NCI-H748 (cell line): ENCODE data around the gene ZBED1.
A peak's percentile ranks its signal among the peaks of the same experiment; 100 is the strongest.
"Not testable (repeated sequence)": the region's sequence is repeated elsewhere in the genome, so short reads cannot be mapped to it uniquely, and the experiment has no call there.

Experiments used
- DNase-seq: peaks from one replicate; lab custom pipeline; 2025; ENCODE audit not compliant: unreplicated experiment; lab: John Stamatoyannopoulos, UW

ZBED1 gene

DNA sequence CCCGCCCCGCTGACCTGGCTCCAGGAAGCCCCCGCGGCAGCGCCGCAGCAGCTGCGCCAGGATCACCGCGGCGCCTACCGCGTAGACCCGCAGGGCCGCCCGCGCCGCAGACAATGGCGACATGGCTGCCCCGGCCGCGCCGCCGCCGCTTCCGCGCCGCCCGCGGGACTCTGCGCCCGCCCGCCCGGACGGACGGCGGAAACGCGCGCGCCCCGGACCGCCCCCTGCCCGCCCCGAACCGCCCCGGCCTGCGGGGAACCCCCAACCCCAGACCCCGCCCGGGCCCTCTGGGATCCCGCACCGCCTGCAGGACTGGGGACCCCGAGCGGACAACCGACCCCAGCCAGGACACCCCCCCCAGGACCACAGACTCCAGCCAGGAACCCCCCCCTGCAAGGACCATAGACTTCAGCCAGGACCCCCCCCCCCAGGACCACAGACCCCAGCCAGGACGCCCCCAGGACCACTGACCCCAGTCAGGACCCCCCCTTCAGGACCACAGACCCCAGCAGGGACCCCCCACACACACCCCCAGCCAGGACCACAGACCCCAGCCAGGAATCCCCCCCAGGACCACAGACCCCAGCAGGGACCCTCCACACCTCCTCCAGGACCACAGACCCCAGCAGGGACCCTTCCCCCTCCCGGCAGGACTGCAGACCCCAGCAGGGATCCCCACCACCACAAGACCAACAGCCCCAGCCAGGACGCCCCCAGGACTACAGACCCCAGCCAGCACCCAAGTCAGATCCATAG, at the start of gene ZBED1, which contains the start of gene DHRSX:
ZBED1 (minus strand) TSS at position 174 of the 756 bp plus-strand sequence. CDS start 10,257 bp downstream, outside the sequence.
DHRSX (minus strand) TSS at position 174 of the 756 bp plus-strand sequence; CDS start at position 123, 51 bp downstream.
- DNase-seq: no peak

DNA sequence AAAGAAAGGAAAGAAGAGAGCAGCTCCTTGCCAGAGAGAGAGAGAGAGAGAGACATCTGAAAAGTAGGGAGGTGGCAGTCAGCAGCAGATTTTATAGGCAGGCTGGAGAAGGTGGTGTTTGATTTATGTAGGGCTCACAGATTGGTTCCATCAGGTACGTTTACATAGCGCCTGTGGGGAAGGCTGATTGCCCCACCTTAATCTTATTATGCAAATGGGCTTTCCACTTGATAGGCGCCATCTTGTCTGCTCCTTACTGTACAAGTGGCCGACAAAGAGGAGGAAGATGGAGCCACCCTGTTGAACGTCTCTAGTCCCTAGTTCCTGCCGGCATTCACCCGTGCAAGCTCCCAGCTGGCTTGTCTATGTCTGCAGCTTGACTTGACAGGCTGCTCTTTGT, 49.1 kb upstream of the ZBED1 start:
- peak; percentile 92 for DNase-seq

DNA sequence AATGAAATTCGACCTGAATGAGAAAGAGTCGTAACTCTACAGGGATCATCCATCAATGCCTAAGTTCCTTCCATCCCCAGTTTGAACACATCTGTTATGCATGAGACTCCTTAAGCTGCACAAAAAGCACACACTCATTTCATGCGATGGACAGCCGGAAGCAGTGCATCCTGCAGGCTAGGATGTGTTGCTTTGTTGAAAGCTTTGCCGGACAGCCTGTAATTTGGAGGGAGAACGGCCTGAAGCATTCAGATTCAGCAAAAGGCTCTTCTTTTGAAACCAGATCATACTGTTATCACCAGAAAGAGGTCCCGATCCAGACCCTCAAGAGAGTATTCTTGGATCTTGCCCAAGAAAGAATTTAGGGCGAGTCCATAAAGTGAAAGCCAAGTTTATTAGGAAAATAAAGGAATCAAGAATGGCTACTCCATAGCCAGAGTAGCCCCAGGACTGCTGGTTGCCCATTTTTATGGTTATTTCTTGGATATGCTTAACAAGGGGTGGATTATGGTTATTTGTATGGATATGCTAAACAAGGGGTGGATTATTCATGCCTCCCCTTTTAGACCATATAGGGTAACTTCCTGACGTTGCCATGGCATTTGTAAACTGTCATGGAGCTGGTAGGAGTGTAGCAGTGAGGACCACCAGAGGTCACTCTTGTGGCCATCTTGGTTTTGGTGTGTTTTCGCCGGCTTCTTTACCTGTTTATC, 48.1 kb upstream of the ZBED1 start:
- DNase-seq: no peak

DNA sequence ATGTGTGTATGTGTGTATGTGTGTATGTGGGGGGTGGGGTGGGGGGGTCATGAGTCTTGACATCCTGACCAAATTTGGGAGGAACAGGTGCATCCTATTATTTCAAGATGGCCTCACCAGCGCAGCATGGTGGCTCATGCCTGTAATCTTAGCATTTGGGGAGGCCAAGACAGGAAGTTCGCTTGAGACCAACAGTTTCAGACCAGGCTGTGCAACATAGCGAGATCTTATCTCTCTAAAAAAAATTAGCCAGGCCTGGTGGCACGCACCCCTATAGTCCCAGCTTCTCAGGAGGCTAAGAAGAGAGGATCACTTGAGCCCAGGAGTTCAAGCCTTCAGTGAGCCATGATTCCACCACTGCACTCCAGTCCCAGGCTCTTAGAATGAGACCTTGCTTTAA, 47.0 kb upstream of the ZBED1 start:
- no peak for DNase-seq

DNA sequence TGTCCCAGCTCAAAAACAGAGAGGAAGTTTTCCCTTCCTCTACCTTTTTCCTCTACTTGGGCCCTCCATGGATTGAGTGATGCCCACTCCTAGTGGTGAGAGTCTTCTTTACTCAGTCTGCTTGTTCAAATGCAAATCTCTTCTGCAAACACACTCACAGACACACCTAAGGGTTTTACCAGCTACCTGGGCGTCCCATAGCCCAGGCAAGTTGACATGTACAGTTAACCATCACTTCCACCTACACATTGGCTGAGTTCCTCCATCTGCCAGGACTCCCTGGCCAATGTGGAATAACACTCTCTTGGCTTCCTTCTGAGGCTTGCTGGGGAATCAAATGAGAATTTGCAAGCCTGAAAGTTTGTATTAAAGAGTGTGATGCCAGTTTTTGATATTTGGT, 45.7 kb upstream of the ZBED1 start:
- DNase-seq: no peak

DNA sequence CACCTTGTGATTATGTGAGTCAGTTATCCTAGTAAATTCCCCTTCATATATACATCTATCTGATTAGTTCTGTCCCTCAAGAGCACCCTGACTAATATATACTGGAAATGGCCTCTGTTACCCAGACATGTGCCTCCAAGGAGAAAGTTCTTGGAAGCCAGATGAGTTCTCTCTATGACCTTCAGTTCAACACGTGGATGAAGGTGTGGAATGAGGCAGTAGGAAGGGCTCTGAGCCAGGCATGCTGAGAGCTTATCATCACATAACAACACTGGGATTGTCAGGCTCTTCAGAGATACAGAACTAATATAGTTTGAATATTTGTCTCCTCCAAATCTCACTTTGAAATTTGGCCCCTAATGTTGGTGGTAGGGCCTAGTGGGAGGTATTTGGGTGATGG, 44.4 kb upstream of the ZBED1 start:
- DNase-seq: no peak

DNA sequence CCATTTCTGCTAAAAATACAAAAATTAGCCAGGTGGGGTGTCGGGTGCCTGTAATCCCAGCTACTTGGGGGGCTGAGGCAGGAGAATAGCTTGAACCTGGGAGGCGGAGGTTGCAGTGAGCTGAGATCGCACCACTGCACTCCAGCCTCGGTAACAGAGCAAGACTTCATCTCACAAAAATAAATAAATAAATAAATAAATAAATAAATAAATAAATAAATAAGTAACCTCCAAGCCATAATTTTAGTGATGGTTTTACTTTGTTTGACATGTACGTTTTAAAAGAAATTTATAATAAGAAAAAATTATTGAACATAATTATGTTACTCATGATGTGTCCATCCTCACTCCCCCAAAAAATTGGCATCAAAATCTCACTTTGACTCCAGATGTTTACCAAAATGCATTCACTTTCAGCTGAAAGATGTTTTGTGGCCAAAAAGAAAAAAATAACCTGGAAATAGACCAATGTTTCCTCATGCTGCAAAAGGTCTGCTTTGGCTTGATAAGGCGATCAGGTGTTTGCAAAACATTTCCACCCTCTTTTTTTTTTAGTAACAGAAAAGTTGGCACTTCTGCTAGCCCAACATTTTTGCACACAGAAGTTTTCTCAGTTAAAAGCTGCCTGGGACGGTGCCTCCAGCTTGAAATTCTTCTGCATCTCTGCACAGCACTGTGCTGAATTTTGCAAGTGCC, 42.2 kb upstream of the ZBED1 start:
- DNase-seq: no peak

DNA sequence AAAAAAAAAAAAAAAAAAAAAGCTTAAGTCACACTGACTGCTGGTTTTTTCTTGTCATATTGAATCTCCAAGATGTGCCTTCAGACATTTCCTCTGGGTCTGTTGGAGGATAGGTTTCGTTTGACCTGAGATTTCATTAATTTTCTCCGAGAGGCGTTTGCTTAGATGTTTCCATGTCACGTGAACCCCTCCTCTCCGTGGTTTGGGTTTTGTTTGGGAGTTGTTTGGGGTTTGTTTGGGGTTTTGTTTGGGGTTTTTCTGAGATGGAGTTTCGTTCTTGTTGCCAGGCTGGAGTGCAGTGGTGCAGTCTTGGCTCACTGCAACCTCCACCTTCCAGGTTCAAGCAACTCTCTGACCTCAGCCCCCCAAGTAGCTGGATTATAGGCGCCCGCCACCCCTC, 40.8 kb upstream of the ZBED1 start:
- DNase-seq: no peak

DNA sequence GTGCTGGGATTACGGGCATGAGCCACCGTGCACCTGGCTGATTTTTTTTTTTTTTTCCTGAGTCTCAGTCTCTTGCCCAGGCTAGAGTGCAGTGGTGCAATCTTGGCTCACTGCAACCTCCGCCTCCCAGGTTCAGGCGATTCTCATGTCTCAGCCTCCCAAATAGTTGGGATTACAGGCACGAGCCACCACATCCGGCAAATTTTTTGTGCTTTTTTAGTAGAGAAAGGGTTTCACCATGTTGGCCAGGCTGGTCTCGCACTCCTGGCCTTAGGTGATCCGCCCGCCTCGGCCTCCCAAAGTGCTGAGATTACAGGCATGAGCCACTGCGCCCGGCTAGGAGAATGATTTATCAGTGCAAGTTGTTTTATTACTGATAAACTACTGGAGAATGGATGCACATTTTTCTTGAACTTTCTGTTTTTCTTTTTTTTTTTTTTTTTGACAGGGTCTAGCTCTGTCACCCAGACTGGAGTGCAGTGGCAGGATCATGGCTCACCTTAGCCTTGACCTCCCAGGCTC, 39.7 kb upstream of the ZBED1 start:
- no peak for DNase-seq

DNA sequence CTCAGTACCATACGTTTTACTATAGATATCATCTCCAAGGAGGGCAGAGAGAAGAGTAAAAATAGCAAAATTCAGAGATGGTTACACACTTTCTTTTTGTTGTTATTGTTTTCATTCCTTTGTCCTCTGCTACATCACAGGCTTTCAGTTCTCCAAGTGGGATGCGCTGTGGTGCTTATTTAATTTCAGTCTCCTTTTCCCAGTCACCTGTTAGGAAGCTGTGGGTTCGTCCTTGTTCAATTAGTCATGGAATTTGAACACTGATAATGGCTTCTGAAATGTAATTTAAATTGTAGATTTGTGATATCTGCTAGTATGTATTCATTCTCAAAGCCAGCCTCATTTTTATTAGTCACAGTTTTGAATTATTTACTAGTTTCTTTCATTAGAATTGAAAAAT, 38.8 kb upstream of the ZBED1 start:
- no peak for DNase-seq

DNA sequence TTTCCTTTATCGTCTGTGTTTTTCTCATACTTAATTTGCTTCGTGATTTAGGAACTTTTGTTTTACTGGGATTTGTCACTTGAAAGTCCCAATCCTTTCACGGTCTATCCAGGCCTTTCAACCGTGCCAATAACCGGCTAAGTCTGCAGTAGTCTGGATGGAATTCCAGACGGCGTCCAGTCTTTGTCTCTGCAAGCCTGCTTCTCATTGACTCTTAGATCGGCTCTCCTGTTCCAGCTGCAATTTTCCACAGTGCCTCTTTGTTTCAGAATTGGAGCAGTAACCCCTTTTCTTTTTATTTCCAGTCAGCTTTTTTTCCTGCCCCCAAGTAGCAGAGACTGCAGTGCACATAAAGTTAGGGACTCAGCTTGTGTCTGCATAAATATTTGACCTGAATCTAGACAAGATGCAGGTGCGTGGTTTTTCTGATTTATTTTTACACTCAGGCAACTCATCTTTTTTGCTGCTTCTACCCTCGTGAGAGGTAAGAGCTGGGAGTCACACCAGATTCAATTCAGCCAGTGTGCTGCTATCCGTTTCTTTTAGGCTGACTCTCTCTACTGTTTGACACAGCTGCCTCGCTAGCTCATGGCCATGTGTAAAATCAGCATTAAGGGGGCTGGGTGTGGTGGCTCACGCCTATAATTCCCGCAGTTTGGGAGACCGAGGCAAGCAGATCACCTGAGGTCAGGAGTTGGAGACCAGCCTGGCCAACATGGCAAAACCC, 37.4 kb upstream of the ZBED1 start:
- DNase-seq: no peak

DNA sequence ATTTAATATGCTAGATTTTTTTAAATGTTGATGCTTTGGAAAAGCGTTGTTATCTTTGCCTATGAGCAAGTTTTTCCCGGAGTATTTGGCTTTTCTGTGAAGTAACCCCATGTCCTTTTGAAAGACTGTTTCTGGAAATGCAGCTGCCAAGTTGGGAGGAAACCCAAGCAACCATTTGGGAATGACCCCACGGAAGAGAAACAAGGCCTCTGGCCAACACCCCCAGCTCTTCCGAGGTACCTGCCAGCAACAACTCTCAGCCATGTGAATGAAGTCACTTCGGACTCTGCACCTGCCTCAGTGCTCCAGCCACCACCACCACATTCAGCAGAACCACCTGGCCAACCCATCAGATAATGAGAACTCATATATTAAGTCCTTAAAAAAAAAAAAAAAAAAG, 36.2 kb upstream of the ZBED1 start:
- DNase-seq: no peak

DNA sequence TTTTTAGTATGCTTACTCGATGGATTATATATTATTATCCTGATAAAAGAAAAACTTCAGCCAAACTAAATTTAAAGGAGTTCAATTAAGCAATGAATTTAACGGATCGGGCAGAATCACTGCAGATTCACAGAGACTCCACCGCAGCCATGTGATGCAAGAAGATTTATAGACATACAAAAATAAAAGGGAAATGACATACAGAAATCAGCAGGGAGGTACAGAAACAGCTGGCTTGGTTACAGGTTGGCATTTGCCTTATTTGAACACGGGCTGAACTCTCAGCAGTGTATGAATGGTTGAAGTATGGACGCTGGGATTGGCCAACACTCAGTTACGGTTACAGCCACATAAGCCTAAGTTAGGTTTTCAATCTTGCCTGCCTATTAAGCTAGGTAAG, 35.4 kb upstream of the ZBED1 start:
- DNase-seq: no peak

DNA sequence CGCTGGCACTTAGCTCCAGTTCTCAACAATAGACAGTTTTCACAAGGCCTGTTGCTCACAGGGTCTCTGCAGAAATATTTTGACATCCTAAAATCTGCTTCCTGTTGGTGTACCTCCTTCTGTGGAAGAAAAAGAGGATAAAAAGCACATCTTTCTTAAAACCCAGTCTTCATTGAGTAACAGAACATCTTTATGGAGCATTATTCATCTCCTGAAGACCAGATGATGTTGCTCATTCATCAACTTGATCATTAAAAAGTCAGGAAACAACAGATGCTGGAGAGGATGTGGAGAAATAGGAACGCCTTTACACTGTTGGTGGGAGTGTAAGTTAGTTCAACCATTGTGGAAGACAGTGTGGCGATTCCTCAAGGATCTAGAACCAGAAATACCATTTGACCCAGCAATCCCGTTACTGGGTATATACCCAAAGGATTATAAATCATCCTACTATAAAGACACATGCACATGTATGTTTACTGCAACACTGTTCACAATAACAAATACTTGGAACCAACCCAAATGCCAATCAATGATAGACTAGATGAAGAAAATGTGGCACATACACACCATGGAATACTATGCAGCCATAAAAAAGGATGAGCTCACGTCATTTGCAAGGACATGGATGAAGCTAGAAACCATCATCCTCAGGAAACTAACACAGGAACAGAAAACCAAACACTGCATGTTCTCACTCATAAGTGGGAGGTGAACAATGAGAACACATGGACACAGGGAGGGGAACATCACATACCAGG, 33.7 kb upstream of the ZBED1 start:
- not testable (repeated sequence) for DNase-seq

DNA sequence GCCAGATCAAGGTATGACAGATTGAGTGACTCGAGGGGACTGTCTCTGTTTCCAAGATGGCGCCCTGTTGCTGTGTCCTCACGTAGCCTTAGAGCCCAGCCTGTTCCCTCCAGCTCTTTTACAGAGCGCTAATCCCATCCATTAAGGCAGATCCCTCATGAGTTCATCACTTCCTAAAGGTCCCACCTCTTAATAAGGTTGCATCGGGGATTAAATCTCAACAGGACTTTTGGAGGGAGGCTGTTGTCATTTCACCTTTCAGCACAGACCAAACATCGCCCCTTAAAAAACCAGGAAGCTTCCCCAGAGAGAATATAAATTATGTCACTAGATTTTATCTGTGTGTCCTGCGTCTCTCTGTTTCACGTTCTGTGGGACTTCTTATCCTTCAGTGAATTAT, 32.6 kb upstream of the ZBED1 start:
- no peak for DNase-seq

DNA sequence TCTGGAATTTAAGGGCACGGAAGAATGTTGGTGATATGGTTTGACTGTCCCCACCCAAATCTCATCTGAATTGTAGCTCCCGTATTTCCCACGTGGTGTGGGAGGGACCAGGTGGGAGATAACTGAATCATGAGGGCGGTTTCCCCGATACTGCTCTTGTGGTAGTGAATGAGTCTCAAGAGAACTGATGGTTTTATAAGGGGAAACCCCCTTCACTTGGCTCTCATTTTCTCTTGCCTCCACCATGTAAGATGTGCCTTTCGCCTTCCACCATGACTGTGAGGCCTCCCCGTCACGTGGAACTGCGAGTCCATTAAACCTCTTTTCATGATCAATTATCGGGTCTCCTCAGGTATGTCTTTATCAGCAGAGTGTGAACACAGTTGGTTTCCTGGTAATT, 25.6 kb upstream of the ZBED1 start:
- no peak for DNase-seq

DNA sequence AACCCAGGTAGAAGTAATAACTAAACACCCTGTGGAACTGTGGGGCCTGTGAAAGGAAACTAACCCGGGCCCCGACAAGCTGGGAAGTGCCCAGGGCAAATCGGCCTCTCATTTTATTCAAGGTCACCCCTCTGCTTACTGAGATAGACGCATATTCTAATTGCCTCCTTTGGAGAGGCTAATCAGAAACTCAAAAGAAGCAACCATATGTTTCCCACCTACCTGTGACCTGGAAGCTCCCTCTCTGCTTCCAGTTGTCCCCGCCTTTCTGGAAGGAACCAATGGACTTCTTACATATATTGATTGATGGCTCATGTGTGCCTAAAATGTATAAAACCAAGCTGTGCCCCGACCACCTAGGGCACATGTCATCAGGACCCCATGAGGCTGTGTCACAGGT, 23.1 kb upstream of the ZBED1 start:
- no peak for DNase-seq

DNA sequence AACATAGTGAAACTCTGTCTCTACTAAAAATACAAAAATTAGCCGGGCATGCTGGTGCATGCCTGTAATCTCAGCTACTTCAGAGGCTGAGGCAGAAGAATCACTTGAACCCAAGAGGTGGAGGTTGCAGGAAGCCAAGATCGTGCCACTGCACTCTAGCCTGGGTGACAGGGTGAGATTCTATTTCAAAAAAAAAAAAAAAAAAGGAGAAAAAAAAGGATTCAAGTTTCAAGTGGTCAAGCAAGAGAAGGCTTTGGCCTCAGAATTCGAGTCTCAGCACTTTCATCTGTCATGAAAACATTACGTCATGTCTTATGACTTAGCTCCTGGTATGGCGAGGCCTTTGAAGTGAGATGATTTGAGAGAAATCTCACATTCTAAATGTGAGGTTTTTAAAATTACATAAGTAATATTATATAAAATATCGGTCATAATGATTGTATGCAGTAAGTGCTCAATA, 21.2 kb upstream of the ZBED1 start:
- DNase-seq: no peak

DNA sequence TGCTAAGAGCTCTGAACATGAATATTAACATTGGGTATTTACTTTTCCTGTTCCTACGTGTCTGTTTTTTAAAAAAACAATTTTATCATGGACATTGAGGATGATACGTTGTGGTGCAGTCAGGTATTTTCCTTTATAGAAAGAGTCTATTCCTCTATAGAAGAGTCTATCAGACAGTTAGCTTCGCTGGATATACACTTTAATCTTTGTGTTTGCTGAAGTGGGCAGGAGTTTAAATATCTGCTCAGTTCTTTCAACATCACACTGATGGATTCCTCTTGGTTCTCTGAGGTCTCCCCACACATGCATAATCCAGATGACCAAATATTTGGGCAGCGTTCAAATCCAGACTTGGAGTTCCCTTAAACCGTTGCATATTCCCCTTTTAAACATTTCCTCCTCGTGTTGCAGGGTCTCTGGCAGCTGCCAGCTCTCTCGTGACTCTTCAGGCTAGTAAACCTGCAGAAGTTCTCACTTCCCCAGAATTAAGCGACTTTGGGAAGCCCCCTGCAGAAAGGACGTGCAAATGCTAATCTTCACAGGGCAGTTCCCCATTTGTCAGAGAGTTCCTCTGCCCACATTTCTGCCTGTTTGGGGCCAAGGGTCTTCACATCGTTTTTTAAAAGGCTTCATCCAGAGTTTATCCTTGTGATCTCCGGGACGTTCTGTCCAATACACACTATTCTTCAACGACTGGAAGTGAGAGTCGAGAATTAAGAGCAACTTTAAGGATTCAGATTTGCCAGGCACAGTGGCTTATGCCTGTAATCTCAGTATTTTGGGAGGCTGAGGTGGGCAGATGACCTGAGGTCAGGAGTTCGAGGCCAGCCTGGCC, 20.5 kb upstream of the ZBED1 start:
- no peak for DNase-seq
